SK-N-DZ (cell line): Measurements from ENCODE around the gene FRMPD2.
"Not testable (repeated sequence)": the region's sequence is repeated elsewhere in the genome, so short reads cannot be mapped to it uniquely, and the experiment has no call there.

Source experiments
- DNase-seq: peaks from one replicate; pipeline ENCODE4 v3.0.0-alpha.2; 2015; ENCODE audit warnings: low spot score

FRMPD2 gene

DNA sequence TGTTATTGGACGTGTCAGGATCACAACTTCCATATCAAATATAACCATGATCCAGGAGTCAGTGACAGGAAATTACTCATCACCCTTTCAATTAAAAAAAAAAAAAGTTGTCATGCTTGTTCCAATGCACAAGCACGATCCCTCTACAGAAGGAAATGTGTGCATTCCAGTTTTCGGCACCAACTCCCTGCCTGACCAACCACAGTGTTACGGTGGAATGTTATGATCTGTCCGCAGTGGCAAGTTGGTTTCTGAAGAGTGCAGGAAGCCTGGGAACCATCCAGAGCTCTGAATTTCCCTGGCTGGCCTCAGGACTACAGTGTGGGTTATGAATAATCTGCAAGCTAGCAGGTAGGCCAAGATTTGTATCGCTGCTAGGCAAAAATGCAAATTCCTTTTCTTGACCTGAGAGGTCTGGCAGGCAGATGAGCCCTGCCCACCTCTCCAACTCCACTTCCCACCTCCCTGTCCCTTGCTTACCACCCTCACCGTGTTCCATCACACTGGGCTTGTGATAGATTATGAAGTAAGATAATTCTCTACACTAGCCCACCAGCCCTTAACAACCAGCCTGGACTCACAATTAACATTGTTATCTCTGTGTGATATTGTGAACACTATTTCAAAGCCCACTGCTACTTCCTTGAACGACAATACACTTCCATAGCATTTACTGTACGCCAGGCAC, 20.4 kb downstream of the FRMPD2 start:
- no peak for DNase-seq

DNA sequence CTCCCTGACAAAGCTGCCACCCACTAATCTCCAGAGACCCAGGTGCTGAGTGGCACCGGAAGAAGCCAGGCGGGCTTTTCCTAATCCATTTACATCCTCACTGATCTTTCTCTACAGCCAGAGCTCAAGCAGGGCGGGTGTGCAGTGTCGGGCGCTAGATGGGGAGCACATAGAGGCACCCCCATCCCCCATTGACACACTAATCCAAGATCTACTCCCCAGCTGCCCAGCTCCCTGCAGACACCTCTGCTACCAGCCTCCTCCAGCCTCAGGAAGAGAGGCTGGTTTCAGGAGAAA, 22.2 kb downstream of the FRMPD2 start:
- no peak for DNase-seq

DNA sequence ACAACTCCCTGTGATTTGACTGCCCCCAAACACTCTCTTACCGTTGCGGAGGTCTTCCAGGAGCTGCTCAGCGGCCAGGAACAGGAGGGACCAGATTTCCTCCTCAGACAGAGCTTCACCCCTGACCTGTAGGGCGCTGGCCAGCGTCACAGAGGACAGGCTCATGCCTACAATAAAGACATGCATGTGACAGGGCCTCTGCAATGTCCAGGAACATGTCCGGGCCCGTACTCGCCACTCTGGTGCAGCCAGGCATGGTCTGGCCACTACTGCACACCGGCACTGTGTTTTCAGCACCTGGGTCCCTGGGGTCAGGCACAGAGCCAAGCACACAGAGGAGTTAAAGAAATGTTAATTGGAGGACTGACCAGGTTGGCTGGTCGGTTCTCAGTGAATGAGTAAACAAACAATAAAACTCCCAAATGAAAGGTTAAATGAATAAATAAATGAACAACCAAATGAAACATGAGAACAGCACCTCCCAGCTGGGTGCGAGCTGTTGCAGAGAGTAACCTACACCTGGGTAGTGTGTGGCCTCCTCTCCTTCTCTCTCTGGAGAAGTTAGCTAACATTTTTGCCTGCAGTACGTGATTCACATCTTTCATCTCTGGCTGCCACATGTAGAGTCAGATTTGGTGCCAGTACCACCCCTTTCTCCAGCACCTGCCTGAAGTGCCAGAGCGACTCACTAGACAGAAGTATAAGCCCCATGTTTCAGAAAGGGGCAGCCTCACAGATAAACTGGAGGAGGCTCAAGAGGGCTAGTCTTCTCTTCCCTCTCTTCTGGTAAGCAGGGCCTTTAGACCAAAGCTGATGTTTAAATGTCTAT, 22.8 kb downstream of the FRMPD2 start:
- no peak for DNase-seq

DNA sequence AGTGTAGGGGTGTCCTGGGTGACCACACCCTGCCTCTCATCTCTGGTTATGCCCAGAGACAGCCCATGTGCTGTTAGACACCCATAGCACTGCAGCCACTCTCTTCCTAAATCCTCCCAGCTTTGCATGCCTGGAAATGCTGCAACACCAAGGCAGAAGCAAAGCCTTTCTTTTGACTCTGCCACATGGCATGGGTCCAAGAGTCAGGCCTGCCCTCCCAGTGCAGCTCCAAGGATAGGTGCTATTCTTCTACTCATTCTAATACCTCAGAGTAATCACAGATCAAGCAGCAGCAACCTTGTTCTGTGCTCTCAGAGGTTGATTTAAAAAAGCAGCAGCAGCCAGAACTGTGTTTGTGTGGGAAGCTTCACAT, 23.4 kb downstream of the FRMPD2 start:
- no peak for DNase-seq

DNA sequence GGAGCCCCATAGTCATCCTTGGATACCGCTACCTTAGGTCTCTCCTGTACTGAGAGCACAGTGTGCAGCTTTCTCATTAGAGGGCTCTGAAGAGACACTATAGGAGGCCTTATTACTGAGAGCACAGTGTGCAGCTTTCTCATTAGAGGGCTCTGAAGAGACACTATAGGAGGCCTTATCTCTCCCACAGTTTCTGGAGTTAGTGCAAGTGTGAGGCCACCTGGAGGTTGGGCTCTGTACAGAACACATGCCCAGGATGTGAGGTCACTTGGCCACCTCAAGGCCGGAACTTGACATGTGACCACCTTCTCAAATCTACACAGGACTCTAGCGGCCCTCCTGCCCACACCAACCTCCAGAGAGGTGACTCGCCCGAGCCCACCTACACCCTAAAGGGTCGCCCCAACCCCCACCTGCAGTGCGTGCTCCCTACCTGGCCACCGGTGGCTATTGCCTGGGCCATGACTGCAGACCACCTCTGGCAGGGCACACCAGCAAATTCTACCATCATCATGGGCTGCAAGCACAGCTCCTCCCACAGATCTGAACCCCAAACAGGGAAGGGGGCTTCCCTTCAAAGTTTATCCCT, 24.6 kb downstream of the FRMPD2 start:
- no peak for DNase-seq

DNA sequence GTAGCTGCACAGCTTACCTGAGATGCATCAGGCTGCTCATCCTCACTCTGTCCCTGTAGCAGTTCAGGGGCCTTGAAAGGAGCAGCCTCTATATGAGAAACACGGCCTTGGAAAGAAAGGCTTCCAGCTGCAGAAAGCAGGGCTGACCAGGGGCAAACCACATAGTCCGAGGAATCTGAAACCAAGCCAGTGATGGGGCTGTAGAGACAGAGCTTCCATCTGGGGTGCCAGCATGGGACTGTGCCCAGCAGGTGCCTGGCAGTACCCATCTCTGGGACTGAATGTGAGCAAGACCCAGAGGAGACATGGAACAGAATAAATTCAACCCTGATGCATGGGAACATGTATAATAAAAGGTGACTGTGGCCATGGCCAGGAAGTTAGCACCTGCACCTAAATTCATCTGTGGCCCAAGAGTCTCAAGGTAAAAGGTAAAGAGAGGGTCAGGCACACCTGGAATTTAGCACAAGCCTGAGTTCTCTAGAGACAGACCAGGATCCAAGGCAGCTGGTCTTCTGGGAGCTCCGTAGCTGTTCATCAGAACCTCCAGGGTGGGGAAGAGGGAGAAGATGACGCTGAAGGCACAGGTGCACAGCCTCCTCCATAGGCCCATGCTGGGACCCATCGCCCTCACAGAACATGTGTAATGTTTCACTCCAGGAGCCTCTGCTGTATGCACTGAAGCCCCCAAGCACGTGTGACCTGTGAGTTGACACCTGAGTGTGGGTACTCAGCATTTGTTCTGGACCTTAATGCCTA, 25.3 kb downstream of the FRMPD2 start:
- no peak for DNase-seq

DNA sequence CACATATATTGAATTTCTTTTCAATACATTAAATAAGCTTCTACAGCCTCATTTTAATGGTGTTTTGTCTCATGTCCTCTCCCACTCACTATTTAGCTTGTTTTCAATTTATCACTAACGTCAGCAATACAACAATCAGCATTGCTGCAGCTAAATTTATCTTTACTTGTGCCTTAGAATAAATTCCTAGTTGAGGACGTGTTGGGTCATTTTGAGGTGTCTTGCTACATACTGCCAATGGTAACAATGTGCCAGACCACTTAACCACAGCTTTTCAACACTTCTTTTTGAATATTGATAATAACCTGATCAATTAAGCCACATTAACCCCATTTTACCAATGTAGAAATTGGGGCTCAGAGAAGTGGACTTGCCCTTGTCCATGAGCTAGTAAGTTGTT, 26.0 kb downstream of the FRMPD2 start:
- no peak for DNase-seq

DNA sequence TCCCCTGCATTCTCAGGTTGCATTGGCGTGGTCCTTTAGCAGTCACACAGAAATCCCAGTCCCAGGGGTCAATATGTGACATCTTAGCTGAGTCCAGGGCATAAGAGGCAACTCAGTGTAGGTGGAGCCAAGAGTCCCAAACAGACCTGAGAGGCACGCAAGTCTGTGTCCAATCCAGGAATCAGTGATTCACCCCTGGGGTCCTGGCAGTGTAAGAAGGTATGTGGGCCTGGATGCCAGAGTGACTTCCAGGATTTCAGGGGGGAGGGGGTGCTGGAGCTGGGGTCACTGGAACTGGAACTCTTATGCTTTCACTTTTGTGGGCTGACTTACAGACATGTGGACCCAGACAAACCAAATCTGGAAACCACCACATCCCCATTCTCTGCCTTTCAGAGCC, 26.8 kb downstream of the FRMPD2 start:
- no peak for DNase-seq

DNA sequence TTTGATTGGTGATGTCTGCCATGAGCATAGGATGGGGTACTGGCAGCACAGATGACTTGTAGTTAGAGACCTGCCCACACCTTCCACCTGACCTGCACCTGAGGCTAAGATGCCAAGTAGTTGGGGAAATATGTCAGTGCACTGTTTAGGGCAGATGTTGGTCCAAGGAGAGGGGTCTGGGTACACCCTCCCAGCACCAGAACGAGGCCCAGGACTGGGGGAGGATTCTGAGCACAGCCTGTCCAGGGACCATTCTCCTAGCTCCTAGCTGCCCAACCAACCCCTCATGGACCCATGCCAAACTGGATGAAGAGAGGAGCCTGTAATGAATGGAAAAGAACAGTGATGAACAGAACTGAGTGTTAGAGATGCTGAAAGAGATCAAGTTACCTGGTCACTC, 28.0 kb downstream of the FRMPD2 start:
- no peak for DNase-seq

DNA sequence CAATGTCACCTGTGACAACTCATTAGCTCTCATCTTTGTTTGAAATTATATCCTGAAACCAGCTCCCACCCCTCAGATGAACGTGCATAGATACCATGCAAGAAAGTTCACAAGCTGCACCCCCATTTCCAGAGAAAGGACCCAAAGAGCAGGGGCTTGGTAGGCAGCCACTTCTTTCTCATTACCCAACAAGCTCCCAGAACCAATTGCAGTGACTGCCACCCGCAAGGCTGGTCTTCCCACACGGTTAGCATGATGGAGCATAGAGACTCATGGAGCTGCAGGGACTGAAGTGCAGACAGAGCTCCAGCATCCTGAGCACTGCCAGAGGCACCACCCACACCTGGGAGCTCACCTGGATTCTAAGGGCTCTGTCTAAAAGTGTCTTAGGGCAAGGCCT, 28.5 kb downstream of the FRMPD2 start:
- no peak for DNase-seq

DNA sequence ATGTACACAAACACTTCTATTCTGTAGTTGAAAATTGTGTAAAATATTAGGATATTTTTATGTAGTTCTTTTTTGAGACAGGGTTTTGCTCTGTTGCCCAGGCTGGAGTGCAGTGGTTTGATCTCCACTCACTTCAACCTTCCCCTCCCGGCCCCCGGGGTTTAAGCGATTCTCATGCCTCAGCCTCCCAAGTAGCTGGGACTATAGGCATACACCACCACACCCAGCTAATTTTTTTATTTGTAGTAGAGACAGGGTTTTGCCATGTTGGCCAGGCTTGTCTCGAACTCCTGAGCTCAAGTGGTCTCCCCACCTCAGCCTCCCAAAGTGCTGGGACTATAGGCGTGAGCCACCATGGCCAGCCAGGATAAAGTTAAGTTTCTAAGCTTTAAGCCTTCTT, 30.6 kb downstream of the FRMPD2 start:
- DNase-seq = not testable (repeated sequence)

DNA sequence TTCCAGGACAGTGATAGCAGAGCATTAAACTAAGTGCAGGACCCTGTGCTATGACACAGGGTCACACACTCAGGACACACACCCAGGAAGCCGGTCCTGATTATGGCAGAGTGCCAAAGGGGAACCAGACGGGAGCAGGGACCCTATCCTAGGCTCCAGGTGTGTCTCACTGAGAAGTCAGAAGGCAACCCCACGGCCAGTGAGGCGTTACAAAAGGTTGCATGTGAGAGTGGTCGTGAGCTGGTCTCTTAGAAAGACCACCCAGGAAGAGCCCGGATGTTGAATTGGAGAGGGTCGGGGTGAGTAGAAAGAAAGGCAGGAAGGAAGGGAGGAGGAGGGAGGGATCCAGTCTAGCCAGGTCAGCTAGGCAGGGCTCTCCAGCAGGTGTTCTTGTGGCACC, 31.0 kb downstream of the FRMPD2 start:
- DNase-seq = no peak

DNA sequence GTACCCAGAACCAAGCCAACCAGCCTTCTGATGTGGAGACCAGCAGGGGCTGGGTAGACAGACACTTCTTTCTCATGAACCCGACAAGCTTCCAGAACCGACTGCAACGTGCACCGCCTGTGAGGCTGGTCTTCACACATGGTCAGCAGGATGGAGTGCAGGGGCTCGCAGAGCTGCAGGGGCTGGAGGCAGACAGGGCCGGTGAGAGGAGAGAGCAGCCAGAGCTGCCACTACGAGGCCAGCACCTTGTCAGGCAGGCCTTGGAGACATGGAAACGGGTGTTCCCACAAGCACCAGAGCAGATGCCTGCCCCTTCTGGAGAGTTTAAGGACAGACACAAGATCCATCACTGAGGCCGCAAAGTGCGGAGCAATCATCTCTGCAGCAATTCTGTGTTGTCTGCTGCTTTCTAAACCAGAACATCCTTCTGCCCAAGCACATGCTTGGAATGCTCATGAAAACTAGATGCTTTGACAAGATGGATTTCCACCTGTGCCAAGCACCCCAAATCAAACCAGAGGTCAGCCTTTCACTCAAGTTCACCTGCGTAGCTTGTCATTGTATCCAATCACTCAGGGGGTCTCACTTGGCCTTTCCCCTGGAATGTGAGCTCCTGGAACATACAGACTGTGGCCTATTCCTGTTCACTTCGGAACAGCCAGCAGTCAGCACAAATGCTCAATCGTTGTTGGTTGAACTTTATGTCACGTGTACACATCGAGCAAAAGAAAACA, 32.2 kb downstream of the FRMPD2 start:
- peak; percentile 36 for DNase-seq

DNA sequence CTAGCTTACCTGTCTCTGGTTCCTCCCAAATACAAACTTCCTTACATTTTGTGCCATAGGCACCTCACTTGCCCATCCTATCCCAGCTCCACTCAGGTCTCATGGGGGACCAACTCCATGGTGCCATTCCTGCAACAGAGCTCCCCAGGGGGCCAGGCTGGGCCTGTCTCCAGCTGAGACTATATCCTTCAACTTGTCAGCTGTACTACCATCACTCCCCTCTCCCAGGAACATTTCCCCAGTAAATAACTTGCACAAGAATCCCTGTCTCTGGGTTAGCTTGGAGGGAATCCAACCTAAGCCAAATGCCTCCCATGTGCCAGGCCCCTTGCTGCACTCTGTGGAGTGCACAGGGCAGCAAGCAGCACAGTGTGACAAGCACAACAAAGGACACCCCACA, 33.2 kb downstream of the FRMPD2 start:
- no peak for DNase-seq

DNA sequence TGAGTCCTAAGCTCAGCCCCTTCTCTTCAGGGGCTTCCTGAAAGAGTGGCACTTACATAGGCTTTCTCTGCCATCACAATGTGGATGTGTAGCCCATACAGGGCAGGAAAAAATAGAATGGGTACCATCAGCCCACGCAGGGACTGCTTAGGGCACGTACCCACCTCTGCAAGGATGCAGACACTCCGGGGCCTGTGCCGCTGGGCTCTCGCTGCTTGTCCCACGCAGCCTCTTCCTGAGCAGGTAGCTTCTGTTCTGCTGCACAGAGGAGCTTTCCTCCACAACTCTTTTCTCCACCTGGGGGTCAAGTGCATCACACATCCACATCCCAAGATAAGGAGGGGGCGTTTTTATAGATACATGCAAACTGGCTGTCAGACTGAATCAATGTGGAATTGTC, 34.3 kb downstream of the FRMPD2 start:
- DNase-seq = no peak

DNA sequence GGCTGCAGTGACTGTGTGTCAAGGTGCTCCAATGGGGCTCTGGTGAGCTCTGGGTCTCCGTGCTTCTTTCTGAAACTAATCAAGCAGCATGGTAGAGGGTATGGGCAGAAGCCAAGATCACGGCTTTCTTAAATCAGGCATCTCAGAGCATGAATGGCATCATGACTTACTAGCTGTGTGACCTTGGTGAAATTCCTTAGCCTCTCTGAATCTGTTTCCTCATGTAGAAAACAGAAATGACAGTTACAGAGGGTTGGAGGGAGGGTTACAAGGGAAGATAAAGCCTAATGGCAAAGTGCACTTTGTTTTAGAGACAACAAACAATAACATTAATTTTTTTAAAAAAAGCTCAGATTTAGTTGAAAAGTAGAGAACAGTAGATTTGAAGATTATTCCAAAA, 34.9 kb downstream of the FRMPD2 start:
- DNase-seq = no peak

DNA sequence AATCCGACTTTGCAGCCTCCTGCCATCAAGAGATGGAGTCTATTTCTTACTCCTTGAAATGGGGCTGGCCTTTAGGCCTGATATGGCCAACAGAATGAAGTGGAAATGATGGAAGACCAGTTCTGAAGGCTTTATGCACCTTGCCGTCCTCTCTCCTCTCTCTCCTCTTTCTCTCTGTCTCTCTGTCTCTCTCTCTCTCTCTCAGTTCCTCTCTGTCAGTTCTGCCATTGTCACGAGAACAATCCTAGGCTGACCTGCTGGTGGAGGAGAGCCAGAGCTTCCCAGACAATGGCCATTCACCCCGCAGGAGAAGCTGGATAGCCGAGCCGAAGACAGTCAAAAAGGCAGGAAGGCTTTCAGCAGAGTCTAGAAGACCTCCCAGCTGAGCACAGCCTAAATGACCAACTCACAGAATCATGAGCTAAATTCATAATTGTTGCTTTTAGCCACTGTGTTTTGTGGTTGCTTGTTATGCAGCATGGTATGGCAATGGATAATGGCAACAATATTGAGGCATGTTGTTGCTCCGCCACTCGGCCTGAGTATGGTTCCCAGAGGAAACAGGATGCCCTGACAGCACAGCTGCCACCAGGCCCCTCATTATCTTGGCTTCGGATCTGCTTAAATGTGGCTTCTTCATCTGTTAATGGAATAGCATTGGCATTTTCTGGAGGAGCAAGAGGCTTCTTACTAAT, 35.5 kb downstream of the FRMPD2 start:
- DNase-seq = peak; percentile 29

DNA sequence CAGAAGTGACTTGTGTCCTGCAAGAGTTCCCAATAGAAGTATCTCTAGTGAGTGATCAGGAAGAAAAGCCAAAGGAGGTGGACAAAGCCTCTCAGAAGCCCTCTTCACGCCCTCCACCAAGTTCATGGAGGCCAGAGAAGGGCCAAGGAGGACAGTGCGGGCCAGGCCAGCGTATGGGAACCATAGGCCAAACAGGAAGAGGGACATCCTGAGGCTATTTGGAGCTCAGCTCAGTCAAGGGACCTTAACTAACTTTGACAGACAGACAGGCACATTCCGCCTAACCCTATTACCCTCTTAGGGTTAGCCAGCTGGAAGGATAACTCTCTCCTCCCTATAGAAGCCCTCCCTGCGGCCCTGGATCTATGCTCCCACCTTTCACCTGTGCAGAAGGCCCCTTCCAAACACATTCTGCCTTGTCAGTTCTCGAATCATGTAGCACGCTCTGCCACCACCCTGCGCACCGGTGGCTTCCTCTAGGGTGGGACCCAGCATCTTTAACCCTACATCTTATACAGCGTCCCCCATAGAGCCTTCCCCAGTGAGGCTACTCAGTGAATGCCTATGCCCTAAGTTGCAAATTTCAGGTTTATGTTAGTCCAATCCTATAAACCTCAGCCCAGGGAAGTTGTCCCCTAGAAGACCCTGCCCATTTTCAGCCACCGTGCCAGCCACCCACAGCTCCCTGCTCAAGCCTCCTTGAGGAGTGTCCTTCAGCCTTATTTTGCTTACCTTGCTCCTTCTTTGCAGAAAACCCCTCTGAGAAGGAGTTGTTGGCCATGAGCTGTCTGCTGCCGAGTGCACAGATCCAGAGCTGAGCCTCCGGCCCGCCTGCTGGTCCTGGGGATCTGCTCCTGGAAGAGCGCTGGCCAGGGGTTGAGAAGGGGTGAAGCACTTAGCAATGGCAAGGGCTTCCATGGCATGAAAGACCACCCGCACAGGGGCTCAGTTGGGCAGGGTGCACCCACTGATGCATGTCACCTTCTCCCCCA, 36.9 kb downstream of the FRMPD2 start:
- DNase-seq = no peak

DNA sequence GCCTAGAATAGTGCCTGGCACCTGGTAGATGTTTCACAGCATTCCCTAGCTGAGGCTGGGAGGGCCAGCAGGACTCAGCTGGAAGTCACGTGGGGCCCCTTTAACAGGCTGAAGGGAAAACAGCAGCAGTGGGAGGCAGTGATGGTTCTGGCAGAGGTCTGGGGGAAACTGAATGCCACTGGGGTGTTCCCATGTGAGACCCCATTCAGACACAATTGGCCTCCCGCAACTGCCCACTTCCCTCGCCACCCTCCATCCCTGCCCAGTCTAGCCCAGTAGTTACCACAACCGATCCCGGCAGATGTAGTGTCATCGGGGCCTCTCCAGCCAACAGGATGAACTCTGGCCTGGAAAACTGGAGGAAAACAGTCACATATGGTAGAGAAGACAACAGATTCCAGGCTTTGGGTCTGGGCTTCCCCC, 38.3 kb downstream of the FRMPD2 start:
- DNase-seq = no peak

DNA sequence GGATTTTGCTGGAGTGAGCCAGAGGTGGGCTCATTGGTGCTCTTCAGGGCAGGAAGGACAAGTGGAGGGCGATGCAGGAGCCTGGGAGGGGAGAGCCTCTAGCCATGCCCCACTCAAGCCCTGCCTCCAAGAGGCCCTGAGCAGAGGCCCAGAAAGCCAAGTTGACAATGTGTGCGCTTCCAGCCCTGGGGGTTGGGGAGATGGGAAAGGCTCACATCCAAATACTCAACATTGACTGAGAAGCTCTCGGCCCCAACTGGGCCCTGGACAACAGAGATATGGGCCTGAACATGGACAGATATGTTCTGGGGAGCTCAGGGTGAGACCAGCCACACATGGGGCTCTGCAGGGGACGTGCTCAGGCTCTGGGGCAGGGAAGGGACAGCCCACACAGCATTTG, 39.0 kb downstream of the FRMPD2 start:
- no peak for DNase-seq
